Left renal cortex interstitium (tissue), 4 donors: ENCODE results near the gene COPS3. TPM values are rescaled to one million over a fixed set of nuclear protein-coding genes. Genes with fewer than 3 reads are reported as not detected.

Experiments
- DNase-seq, 4 donors: peaks; one replicate each; pipeline ENCODE4 v3.0.0-alpha.2; 2013; ENCODE audit warnings: low read depth in 4 of 4, low spot score in 2 of 4, missing footprints in 1 of 4
- polyA plus RNA-seq, 4 donors: library from polyadenylated mRNA; unstranded; fragments of 120-200 nt; gene quantifications; one replicate each; pipeline ENCODE4 v1.2.1, GENCODE V29; 2013; ENCODE audit not compliant: insufficient read length in 4 of 4

COPS3 gene
- polyA plus RNA-seq, 4 donors, result 75.8 to 82.8 (median 77.6) TPM

- DNase-seq, result no peak
Observed at GRCh38 chr17:17200311-17200710, 80.7 kb downstream of the COPS3 start.

DNA sequence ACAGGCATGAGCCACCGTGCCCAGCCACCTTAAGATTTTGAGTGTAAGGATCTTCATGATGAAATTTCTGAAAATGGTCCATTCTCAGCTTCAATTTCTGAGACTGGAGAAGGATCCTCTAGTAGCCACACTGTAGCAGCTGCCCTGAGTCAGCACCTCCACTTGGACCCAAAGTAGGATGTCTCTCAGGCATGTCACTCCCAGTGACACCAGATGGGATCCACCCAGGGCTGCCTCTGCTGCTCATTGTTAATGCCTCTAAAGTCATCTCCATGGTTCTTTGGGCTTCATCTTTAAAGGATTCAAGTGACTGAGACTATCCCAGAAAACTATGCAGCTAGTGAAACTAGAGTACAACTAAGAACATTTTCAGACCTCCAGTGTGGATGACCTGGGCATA is 82.8 kb downstream of the COPS3 start:
- DNase-seq, result no peak

- no peak for DNase-seq
Observed at GRCh38 chr17:17196776-17197175, 84.3 kb downstream of the COPS3 start.

Other genes with a start within 250 kb of the COPS3 start
- 100 to 1,000 TPM; 142 to 202 (median 173) TPM for gene MPRIP, start 238.8 kb downstream of the COPS3 start, polyA plus RNA-seq
- gene PLD6, start 74.9 kb downstream of the COPS3 start, polyA plus RNA-seq, result 1 to 10 TPM; 3.3 to 5.5 (median 4.4) TPM
- 10 to 100 TPM; 20.9 to 55.6 (median 34.8) TPM for gene FLCN, start 44.1 kb downstream of the COPS3 start, polyA plus RNA-seq
- gene NT5M, start 22.1 kb upstream of the COPS3 start, polyA plus RNA-seq, result 1 to 10 TPM; 4.1 to 8.6 (median 6.3) TPM
- 10 to 100 TPM; 20.9 to 23.5 (median 22.3) TPM for gene MED9, start 195.8 kb upstream of the COPS3 start, polyA plus RNA-seq
- gene RASD1, start 215.1 kb upstream of the COPS3 start, polyA plus RNA-seq, result 1 to 10 TPM in 2 of 4 donors, under 1 TPM in 2; 0.85 to 1.3 (median 1.0) TPM